Measurements from ENCODE around the gene HHLA2.
A peak's percentile ranks its signal among the peaks of the same experiment; 100 is the strongest.

Gene HHLA2

GRCh38 chr3:108300103-108300849, 3.9 kb downstream of the HHLA2 start:
- no peak for DNase-seq (ENCODE audit: low read depth)

DNA sequence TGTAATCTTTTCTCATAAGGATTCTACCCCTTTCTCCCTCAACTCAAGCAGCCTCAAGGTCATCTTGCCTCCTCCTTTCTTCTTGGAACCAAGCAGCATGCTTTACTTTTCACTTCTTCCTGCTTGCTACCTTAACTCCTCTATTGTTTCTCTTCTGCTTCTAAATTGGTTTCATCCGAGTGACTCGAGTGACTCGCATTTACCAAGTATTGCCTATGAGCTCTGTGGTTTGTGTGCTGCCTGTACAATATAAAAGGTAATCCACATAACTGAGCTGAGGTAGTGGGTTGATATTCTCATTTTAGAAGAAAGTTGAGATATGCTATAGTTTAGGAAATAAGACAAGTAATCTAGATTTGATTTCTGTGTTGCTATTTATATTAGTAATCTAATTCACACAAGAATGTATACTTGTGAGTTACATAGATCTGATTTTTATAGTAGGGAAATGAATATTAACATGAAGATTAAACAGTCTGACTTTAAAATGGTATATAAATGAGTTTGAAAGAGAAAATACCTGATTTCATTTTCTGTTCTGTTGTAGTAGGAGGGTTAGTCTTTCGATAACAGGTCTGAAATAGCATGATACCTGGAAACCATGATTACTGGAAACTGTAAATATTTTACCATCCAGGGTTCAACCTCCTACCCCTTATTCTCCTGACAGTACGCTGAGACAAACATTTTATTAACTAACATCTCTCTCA, 5.5 kb downstream of the HHLA2 start:
- no peak for DNase-seq (ENCODE audit: low read depth)

DNA sequence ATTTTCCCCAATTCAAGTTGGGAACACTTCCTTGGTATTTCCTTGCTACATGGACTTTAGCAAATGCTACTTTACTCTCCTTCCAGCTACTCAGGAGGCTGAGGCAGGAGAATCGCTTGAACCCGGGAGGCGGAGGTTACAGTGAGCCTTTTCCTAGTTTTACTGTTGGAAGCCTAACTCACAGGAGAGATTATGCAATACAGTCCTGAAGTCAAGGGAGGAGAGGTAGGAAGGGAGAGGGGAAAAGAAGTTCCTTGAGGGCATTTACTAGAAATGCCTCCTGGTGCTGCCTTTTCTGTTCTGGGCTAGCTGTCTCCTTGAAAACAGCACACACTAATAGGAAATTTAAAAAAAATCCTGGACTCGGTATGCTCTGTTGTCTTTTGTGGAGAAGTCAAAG, 6.2 kb downstream of the HHLA2 start:
- DNase-seq (ENCODE audit: low read depth) = no peak

GRCh38 chr3:108305484-108306172, 9.3 kb downstream of the HHLA2 start:
- DNase-seq (ENCODE audit: low read depth) = no peak

GRCh38 chr3:108311797-108312196, 15.4 kb downstream of the HHLA2 start:
- no peak for DNase-seq (ENCODE audit: low read depth)

GRCh38 chr3:108312656-108313055, 16.3 kb downstream of the HHLA2 start:
- peak; percentile 23 for DNase-seq (ENCODE audit: low read depth)

DNA sequence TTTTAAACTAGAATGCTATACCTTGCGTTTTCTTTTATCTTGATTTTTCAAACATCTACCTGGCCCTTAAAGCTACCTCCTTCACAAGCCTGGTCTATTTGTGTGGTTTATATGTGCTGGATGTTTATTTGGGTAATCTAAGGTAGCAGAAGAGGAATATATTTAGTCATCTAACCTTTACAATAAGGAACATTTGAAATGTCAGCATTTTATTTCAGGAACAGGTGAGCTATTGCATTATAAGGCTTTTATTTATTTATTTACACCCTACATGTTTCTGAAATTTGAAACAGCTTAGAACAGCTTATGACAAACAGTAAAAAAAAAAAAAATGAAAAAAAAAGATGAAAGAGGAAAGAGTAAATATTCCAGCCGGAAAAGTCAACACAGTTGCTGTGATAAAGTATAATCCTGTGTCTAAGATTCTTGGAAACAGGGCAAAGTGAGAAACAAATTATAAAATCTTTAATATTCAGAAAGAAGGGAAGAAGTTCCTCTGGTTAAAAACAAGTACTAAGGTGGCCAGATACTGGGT, 19.5 kb downstream of the HHLA2 start:
- no peak for DNase-seq (ENCODE audit: low read depth)

DNA sequence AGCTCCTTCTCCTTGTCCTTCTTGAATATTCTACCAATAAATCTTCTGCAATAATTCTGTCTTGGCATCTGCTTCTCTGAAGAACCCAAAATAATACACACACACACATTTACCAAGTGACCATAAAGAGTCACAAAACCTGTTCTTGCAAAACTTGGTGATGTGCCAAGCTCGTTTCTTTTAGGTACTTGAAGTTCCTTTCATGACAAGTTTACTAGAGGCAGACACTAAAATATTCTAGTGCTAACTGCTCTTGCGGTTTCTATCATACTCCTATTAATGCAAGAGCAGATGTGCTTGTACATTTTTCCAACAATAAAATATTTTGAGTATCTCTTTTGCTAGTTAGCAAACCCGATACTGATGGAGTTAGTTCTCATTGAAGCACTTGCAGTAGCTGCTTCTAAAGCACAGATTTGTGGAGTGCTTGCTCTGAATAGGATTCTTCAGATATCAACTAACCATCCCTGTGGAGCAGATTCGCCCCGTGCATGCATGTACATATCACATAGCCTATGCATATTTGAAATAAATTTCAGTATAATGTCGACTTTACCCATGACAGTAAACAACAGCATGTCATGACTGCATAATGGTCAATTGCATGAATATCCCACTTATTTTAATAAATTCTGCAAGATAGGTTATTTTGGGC, 23.2 kb downstream of the HHLA2 start:
- DNase-seq (ENCODE audit: low read depth) = no peak

GRCh38 chr3:108320746-108321350, 24.5 kb downstream of the HHLA2 start:
- no peak for DNase-seq (ENCODE audit: low read depth)

- DNase-seq (ENCODE audit: low read depth) = no peak
Observed at GRCh38 chr3:108322352-108322751, 26.0 kb downstream of the HHLA2 start.

DNA sequence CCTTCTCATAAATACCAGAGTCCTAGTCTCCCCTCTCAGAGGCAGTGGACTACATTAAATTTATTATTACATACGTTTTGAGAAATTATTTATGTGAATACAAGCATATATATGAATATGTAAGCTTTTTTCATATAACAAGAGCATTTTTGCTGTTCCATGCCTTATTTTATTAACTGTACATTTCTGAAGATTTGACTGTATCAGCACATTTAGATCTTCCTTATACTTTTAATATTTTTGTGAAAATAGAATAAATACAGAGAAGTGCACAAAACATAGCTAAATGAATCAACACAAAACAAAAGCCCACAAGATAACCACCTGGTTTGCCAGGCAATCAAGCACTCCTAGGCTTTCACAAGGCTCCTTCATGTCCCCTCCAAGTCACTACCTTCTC, 27.8 kb downstream of the HHLA2 start:
- no peak for DNase-seq (ENCODE audit: low read depth)

GRCh38 chr3:108327168-108327567, 30.8 kb downstream of the HHLA2 start:
- DNase-seq (ENCODE audit: low read depth) = no peak

- DNase-seq (ENCODE audit: low read depth) = no peak
Observed at GRCh38 chr3:108328821-108329486, 32.6 kb downstream of the HHLA2 start.

GRCh38 chr3:108329508-108329907, 33.2 kb downstream of the HHLA2 start:
- DNase-seq (ENCODE audit: low read depth) = no peak

DNA sequence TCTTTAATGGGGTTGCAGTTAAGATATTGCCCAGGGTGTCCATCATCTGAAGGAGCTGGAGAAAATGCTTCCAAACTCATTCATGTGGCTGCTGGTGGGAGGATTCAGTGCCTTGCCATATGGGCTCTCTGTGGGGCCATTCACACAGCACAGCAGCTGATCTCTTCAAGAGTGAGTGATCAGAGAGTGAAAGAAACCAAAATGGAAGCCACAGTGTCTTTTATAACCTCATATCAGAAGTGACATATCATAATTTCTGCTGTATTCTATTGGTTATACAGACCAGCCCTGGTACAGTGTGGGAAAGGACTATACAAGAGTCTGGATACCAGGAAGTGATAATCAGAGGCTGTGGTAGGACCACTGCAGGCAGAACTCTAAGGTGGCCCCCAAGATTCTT, 33.6 kb downstream of the HHLA2 start:
- no peak for DNase-seq (ENCODE audit: low read depth)

DNA sequence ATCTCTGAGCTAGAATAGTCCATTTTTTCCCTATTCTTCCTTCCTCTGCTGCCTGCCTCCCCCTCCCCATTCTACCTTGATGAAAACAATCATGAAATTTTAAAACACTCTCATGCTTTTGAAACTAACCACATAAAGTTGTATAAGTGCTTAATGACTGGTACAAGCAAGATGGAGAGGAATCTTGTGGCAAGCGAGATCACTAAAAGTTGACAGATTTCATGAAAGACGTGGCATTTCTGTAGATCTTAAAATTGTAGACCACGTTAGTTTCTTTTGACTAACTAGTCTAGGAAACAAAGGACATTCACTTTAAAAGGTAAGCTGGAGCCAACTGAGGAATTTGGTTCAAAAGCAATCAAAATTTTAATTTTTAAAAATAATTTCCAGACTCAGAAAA, 35.4 kb downstream of the HHLA2 start:
- DNase-seq (ENCODE audit: low read depth) = no peak

- peak; percentile 18 for DNase-seq (ENCODE audit: low read depth)
Observed at GRCh38 chr3:108333961-108334360, 37.6 kb downstream of the HHLA2 start.

GRCh38 chr3:108334701-108335100, 38.4 kb downstream of the HHLA2 start:
- DNase-seq (ENCODE audit: low read depth) = peak; percentile 8

GRCh38 chr3:108338901-108339545, 42.7 kb downstream of the HHLA2 start:
- DNase-seq (ENCODE audit: low read depth) = no peak

- DNase-seq (ENCODE audit: low read depth) = no peak
Observed at GRCh38 chr3:108341911-108342310, 45.6 kb downstream of the HHLA2 start.
